B cell (primary cell): ENCODE data around the gene RENBP.

Experiments used
- EZH2 ChIP-seq: IDR thresholded peaks from 2 replicates; pipeline ENCODE4 v1.6.1; 2012; ENCODE audit warnings: borderline replicate concordance, low read depth, mild to moderate bottlenecking, moderate library complexity, low read length; ENCODE audit not compliant: insufficient read depth, poor library complexity, severe bottlenecking
- TF ChIP-seq, protein P1 (sequence below): fragments of 200-600 bp; IDR thresholded peaks from one replicate; pipeline ENCODE4 v1.8.0; 2022; ENCODE audit warnings: antibody characterized with exemption, mild to moderate bottlenecking

DNA sequence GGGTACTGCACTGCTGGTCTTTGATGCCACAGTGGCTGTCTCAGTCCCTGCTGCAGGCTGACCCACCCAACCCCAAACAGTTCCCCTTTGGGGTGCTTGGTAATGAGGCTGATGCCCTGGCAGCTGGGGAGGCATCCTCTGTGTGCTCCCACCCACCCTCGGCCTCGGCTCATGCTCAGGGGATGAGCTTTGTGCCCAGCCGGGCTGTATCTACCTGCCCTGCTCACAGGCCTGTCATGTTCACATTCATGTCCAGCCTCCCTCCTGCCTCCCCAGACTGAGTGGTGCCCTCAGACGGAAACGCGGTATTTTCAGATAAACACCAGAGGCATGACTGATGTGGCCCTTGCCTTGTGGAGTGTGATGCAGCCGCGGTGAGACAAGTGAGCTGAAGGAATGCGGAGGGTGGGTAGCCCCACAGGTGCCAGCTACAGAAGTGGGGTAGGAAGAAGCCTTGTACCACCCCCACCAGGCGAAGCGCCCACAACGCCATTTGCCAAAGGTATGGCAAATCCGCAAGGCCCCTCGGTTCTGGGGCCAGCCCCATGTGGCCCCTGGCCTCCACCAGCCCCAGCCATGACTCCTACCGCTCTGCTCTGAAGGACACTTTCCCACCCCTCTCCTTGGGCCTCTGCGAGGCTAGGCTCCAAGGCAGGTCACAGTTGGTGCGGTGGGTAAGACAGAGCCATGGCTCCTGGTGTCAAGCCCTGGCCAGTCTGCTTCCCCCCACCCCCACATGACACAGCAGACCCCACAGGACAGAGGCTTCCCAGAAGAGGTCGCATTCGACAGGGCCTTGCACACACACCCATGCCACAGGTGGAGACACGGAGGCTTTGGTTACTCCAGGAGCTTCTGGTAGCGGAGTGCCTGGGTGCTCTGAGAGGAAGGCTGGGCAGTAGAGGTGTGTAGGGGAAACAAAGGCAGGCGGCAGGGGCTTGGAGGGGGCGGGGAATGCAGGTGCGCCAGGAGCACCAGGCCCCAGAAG lies 1.8 kb upstream of the RENBP start:
- no peak for TF ChIP-seq EZH2
- TF ChIP-seq, protein P1, sequence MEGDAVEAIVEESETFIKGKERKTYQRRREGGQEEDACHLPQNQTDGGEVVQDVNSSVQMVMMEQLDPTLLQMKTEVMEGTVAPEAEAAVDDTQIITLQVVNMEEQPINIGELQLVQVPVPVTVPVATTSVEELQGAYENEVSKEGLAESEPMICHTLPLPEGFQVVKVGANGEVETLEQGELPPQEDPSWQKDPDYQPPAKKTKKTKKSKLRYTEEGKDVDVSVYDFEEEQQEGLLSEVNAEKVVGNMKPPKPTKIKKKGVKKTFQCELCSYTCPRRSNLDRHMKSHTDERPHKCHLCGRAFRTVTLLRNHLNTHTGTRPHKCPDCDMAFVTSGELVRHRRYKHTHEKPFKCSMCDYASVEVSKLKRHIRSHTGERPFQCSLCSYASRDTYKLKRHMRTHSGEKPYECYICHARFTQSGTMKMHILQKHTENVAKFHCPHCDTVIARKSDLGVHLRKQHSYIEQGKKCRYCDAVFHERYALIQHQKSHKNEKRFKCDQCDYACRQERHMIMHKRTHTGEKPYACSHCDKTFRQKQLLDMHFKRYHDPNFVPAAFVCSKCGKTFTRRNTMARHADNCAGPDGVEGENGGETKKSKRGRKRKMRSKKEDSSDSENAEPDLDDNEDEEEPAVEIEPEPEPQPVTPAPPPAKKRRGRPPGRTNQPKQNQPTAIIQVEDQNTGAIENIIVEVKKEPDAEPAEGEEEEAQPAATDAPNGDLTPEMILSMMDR, result no peak
